SK-N-SH treated with all-trans-retinoic acid at 6 μM for 48 hours (cell line): ENCODE results near the gene ENGASE.

Source experiments
- ARNTL ChIP-seq: fragments of 450-650 bp; formaldehyde crosslinking; IDR thresholded peaks from 2 replicates; pipeline ENCODE4 v1.5.0; 2020; ENCODE audit warnings: low read depth, mild to moderate bottlenecking, moderate library complexity, borderline replicate concordance
- CSRNP3 ChIP-seq: fragments of 250-450 bp; sonication (Bioruptor Pico); IDR thresholded peaks from 2 replicates; pipeline ENCODE4 v1.5.1; 2021; ENCODE audit warnings: mild to moderate bottlenecking, moderate library complexity
- ESRRG ChIP-seq: fragments of 250-450 bp; sonication (Bioruptor Pico); IDR thresholded peaks from 2 replicates; pipeline ENCODE4 v1.6.1; 2021; ENCODE audit warnings: mild to moderate bottlenecking
- PATZ1 ChIP-seq: fragments of 250-450 bp; sonication (Bioruptor Pico); IDR thresholded peaks from 2 replicates; pipeline ENCODE4 v1.8.0; 2020; ENCODE audit warnings: mild to moderate bottlenecking, moderate library complexity, borderline replicate concordance
- TCF4 ChIP-seq: fragments of 250-450 bp; sonication (Bioruptor Pico); IDR thresholded peaks from 2 replicates; pipeline ENCODE4 v1.8.0; 2021; ENCODE audit warnings: mild to moderate bottlenecking, moderate library complexity, borderline replicate concordance
- ZC3H10 ChIP-seq: fragments of 250-450 bp; sonication (Bioruptor Pico); IDR thresholded peaks from 2 replicates; pipeline ENCODE4 v1.5.1; 2021; ENCODE audit warnings: mild to moderate bottlenecking, moderate library complexity
- TF ChIP-seq, protein P1 (sequence below): fragments of 250-450 bp; sonication (Bioruptor Pico); IDR thresholded peaks from 2 replicates; pipeline ENCODE4 v1.5.0; 2020; ENCODE audit warnings: mild to moderate bottlenecking, moderate library complexity
- TF ChIP-seq, protein P2 (sequence below): fragments of 250-450 bp; sonication (Bioruptor Pico); IDR thresholded peaks from 2 replicates; pipeline ENCODE4 v1.5.1; 2020; ENCODE audit warnings: low read depth, mild to moderate bottlenecking, moderate library complexity
- TF ChIP-seq, protein P3 (sequence below): fragments of 250-450 bp; sonication (Bioruptor Pico); IDR thresholded peaks from 2 replicates; pipeline ENCODE4 v1.8.0; 2021; ENCODE audit warnings: low read depth, mild to moderate bottlenecking, moderate library complexity, borderline replicate concordance

DNA sequence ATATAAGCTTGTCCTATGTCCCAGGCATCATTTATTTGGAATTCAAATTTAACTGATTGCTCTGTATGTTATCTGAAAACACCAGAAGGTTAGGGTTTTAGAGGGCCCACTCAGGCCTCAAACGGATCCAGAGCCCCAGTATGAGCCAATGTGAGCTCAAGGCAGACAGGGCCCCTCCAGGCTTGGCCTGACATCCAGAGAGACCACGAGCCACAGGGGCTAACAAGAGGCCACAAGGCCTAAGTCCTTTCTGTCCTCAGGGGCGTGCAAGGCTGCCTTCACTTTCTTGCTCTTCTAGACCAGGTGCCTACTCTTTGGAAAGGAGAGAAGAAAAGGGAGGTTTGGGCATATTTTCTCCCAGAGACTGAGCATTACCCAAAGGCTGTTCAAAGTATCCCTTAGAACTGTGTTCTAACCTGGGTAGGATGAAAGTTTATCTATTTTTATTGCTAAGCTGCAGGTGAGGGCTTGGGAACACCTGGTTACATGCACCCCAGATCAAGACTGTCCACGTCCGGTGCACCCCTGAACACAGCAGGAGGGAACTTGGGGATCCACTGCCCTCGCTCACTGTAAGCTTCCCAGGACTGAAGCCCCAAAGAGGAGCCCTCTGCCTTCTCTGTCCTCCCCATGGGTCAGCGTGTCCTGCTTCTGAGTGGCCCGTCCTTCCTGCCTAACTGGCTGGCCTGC, 1.5 kb upstream of the ENGASE start:
- TF ChIP-seq PATZ1 (CRISPR knock-in tag), result no peak
- TF ChIP-seq, protein P1, sequence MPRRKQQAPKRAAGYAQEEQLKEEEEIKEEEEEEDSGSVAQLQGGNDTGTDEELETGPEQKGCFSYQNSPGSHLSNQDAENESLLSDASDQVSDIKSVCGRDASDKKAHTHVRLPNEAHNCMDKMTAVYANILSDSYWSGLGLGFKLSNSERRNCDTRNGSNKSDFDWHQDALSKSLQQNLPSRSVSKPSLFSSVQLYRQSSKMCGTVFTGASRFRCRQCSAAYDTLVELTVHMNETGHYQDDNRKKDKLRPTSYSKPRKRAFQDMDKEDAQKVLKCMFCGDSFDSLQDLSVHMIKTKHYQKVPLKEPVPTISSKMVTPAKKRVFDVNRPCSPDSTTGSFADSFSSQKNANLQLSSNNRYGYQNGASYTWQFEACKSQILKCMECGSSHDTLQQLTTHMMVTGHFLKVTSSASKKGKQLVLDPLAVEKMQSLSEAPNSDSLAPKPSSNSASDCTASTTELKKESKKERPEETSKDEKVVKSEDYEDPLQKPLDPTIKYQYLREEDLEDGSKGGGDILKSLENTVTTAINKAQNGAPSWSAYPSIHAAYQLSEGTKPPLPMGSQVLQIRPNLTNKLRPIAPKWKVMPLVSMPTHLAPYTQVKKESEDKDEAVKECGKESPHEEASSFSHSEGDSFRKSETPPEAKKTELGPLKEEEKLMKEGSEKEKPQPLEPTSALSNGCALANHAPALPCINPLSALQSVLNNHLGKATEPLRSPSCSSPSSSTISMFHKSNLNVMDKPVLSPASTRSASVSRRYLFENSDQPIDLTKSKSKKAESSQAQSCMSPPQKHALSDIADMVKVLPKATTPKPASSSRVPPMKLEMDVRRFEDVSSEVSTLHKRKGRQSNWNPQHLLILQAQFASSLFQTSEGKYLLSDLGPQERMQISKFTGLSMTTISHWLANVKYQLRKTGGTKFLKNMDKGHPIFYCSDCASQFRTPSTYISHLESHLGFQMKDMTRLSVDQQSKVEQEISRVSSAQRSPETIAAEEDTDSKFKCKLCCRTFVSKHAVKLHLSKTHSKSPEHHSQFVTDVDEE (CRISPR knock-in tag), result no peak
- TF ChIP-seq ZC3H10 (CRISPR knock-in tag), result no peak
- TF ChIP-seq, protein P2, sequence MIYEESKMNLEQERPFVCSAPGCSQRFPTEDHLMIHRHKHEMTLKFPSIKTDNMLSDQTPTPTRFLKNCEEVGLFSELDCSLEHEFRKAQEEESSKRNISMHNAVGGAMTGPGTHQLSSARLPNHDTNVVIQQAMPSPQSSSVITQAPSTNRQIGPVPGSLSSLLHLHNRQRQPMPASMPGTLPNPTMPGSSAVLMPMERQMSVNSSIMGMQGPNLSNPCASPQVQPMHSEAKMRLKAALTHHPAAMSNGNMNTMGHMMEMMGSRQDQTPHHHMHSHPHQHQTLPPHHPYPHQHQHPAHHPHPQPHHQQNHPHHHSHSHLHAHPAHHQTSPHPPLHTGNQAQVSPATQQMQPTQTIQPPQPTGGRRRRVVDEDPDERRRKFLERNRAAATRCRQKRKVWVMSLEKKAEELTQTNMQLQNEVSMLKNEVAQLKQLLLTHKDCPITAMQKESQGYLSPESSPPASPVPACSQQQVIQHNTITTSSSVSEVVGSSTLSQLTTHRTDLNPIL (CRISPR knock-in tag), result no peak
- TF ChIP-seq TCF4 (CRISPR knock-in tag), result no peak
- TF ChIP-seq CSRNP3 (CRISPR knock-in tag), result no peak
- TF ChIP-seq, protein P3, sequence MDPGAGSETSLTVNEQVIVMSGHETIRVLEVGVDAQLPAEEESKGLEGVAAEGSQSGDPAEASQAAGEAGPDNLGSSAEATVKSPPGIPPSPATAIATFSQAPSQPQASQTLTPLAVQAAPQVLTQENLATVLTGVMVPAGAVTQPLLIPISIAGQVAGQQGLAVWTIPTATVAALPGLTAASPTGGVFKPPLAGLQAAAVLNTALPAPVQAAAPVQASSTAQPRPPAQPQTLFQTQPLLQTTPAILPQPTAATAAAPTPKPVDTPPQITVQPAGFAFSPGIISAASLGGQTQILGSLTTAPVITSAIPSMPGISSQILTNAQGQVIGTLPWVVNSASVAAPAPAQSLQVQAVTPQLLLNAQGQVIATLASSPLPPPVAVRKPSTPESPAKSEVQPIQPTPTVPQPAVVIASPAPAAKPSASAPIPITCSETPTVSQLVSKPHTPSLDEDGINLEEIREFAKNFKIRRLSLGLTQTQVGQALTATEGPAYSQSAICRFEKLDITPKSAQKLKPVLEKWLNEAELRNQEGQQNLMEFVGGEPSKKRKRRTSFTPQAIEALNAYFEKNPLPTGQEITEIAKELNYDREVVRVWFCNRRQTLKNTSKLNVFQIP, result no peak
- TF ChIP-seq ESRRG, result no peak
- TF ChIP-seq ARNTL (CRISPR knock-in tag), result no peak
